GM19035 (cell line): ENCODE measurements around the gene AJM1.
"Not testable (repeated sequence)": the region's sequence is repeated elsewhere in the genome, so short reads cannot be mapped to it uniquely, and the experiment has no call there.

Experiments
- ATAC-seq: cut with Tn5 transposase; IDR thresholded peaks from one replicate; pipeline ENCODE4 v1.9.1; 2021; ENCODE audit not compliant: unreplicated experiment

The AJM1 gene

GRCh38 chr9:136829981-136830885 lies 12.0 kb upstream of the AJM1 start:
- ATAC-seq, result no peak

- no peak for ATAC-seq
These were observed 11.1 kb upstream of the AJM1 start for GRCh38 chr9:136831002-136831719.

- no peak for ATAC-seq
These were observed 10.6 kb upstream of the AJM1 start for GRCh38 chr9:136831720-136832104.

GRCh38 chr9:136832581-136832980 lies 9.7 kb upstream of the AJM1 start:
- ATAC-seq, result no peak

- not testable (repeated sequence) for ATAC-seq
These were observed 8.8 kb upstream of the AJM1 start for GRCh38 chr9:136833381-136834048.

GRCh38 chr9:136835162-136835931 lies 6.9 kb upstream of the AJM1 start:
- no peak for ATAC-seq

GRCh38 chr9:136835932-136836904 lies 6.1 kb upstream of the AJM1 start:
- ATAC-seq, result no peak

GRCh38 chr9:136837146-136837855 lies 5.0 kb upstream of the AJM1 start:
- ATAC-seq, result no peak

GRCh38 chr9:136837856-136838277 lies 4.4 kb upstream of the AJM1 start:
- not testable (repeated sequence) for ATAC-seq

- ATAC-seq, result no peak
These were observed 3.7 kb upstream of the AJM1 start for GRCh38 chr9:136838314-136839228.

- ATAC-seq, result no peak
These were observed 2.8 kb upstream of the AJM1 start for GRCh38 chr9:136839229-136840139.

GRCh38 chr9:136840140-136840876 lies 2.0 kb upstream of the AJM1 start:
- ATAC-seq, result no peak

- ATAC-seq, result no peak
These were observed 1.2 kb upstream of the AJM1 start for GRCh38 chr9:136840877-136841645.

GRCh38 chr9:136841646-136842379 lies 465 bp upstream of the AJM1 start:
- not testable (repeated sequence) for ATAC-seq
